ENCODE results near the gene CSNK1E.
"Not testable (repeated sequence)": the region's sequence is repeated elsewhere in the genome, so short reads cannot be mapped to it uniquely, and the experiment has no call there.

CSNK1E gene

DNA sequence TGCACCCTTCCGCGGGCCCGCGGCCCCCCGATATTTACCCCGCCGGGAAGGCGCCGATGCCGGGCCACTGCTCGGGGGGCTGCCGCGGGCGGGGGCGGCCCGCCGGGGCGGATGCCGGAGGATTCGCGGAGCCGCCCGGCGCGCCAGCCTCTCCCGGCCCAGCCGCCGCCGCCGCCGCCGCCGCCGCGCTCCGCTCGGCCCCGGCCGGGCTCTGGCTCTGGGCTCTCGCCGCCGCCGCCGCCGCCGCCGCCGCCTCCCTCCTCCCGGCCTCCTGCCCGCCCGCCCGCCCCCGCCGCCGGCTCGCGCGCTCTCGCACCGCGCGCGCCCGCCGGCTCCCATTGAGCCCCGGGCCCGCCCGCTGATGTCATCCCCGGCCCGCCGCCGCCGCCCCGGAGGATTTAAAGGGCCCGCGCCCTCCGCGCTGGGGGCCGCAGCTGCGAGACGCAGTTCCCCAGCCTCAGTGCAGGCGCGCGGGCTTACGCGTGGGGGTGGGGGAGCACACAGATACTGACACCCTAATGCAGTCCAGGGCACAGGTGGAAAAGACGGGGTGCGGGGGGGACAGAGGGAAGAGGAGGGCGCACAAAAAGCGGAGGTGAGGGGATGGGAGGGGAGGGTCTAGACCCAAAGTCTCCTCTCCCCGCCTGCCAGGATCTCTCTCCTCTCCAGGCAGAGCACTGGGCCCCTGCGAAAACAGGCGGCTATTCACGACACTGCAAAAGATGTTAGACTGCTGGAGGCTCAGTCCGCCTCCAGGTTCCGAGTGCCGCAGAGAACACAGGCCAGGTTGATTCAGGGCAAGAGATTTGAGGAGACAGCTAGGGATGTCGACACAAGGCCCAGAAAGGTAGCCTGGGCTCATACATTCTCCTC, at the start of gene CSNK1E:
Gene CSNK1E, minus strand, starts transcription at position 312 of the 873 bp plus-strand sequence. CDS start 3,276 bp downstream, outside the sequence.
- H3K27ac ChIP-seq = peak within 1 kb of the TSS; percentile 84
- H3K9ac ChIP-seq = peak within 1 kb of the TSS; percentile 73
- no peaks in the 10 kb centered on the region for H3K27me3 ChIP-seq (ENCODE audit: control insufficient read depth, insufficient read depth, low read length)
- peak within 1 kb of the TSS; percentile 93 for H3K4me2 ChIP-seq (ENCODE audit: low read length)
- no peaks in the 10 kb centered on the region for H3K36me3 ChIP-seq (ENCODE audit: control insufficient read depth, insufficient read depth, low read length)
- TF ChIP-seq, protein P1, sequence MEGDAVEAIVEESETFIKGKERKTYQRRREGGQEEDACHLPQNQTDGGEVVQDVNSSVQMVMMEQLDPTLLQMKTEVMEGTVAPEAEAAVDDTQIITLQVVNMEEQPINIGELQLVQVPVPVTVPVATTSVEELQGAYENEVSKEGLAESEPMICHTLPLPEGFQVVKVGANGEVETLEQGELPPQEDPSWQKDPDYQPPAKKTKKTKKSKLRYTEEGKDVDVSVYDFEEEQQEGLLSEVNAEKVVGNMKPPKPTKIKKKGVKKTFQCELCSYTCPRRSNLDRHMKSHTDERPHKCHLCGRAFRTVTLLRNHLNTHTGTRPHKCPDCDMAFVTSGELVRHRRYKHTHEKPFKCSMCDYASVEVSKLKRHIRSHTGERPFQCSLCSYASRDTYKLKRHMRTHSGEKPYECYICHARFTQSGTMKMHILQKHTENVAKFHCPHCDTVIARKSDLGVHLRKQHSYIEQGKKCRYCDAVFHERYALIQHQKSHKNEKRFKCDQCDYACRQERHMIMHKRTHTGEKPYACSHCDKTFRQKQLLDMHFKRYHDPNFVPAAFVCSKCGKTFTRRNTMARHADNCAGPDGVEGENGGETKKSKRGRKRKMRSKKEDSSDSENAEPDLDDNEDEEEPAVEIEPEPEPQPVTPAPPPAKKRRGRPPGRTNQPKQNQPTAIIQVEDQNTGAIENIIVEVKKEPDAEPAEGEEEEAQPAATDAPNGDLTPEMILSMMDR (IDR thresholded peaks at IDR 0.05) = no peak
- peak within 1 kb of the TSS; percentile 97 for H2AFZ ChIP-seq
- H3K79me2 ChIP-seq = no peaks in the 10 kb centered on the region
- no peaks in the 10 kb centered on the region for H3K4me1 ChIP-seq
- H3K4me3 ChIP-seq (ENCODE audit: low read depth, low read length) = peak within 1 kb of the TSS; percentile 90
- H3K9me3 ChIP-seq (ENCODE audit: control insufficient read depth, low read length) = no peaks in the 10 kb centered on the region

DNA sequence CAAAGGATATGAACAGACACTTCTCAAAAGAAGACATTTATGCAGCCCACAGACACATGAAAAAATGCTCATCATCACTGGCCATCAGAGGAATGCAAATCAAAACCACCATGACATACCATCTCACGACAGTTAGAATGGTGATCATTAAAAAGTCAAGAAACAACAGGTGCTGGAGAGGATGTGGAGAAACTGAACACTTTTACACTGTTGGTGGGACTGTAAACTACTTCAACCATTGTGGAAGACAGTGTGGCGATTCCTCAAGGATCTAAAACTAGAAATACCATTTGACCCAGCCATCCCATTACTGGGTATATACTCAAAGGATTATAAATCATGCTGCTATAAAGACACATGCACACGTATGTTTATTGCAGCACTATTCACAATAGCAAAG, 48.6 kb upstream of the CSNK1E start:
- H3K4me1 ChIP-seq; H3K9ac ChIP-seq; H3K9me3 ChIP-seq (ENCODE audit: control insufficient read depth, low read length); H3K27me3 ChIP-seq (ENCODE audit: control insufficient read depth, insufficient read depth, low read length); H3K27ac ChIP-seq; H3K79me2 ChIP-seq; H2AFZ ChIP-seq; H3K4me3 ChIP-seq (ENCODE audit: low read depth, low read length); H3K4me2 ChIP-seq (ENCODE audit: low read length); H3K36me3 ChIP-seq (ENCODE audit: control insufficient read depth, insufficient read depth, low read length): not testable (repeated sequence)

DNA sequence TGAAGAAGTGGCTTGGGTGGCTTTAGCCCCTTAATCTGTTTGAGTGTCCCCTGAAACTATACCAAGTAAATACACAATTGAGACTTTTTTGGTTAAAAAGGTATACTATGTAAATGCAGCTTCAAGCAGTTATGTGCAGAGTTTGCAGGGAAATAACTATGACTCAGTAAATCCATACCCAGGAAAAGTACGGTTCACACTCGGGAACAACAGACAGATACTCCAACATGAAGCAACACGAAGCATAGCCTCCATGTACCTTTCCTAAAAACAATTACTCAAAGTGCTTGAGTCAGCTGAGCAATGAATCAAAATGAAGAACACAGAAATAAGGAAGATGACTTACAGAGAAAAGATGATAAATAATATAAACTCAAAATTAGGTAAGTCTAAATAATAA, 47.9 kb upstream of the CSNK1E start:
- not testable (repeated sequence) for H3K36me3 ChIP-seq (ENCODE audit: control insufficient read depth, insufficient read depth, low read length); H3K27me3 ChIP-seq (ENCODE audit: control insufficient read depth, insufficient read depth, low read length); H3K9me3 ChIP-seq (ENCODE audit: control insufficient read depth, low read length); H2AFZ ChIP-seq; H3K9ac ChIP-seq; H3K79me2 ChIP-seq; H3K4me2 ChIP-seq (ENCODE audit: low read length); H3K27ac ChIP-seq; H3K4me1 ChIP-seq; H3K4me3 ChIP-seq (ENCODE audit: low read depth, low read length)

DNA sequence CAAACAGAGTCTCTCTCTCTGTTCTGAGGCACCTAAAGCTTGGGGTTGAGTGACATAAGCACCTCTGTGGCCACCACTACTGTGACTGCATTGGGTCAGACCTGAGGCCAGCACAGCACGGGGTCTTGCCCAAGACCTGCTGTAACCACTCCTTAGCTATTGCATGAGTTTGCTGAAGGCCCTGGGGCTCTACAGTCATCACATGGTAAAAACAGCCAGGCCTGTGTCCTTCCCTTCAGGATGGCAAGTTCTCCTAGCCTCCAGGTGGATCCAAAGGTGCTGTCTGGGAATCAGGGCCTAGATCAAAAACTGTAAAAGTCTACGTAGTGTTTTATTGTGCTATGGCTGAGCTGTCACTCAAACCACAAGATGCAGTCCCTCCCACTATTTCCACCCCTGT, 43.3 kb upstream of the CSNK1E start:
- not testable (repeated sequence) for H3K4me1 ChIP-seq, H3K27ac ChIP-seq

DNA sequence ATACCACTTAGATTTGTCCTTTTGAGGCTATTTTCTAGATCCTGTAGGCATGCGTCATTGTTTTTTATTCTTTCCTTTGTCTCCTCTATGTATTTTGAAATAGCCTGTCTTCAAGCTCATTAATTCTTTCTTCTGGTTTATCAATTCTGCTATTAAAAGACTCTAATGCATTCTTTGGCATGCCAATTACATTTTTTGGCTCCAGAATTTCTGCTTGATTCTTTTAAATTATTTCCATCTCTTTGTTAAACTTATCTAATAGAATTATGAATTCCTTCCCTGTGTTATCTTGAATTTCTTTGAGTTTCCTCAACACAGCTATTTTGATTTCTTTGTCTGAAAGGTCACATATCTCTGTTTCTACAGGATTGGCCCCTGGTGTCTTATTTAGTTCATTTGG, 42.6 kb upstream of the CSNK1E start:
- H3K9ac ChIP-seq; H3K27ac ChIP-seq; H3K4me3 ChIP-seq (ENCODE audit: low read depth, low read length); H3K4me2 ChIP-seq (ENCODE audit: low read length); H3K9me3 ChIP-seq (ENCODE audit: control insufficient read depth, low read length); H3K27me3 ChIP-seq (ENCODE audit: control insufficient read depth, insufficient read depth, low read length); H2AFZ ChIP-seq; H3K4me1 ChIP-seq; H3K79me2 ChIP-seq; H3K36me3 ChIP-seq (ENCODE audit: control insufficient read depth, insufficient read depth, low read length): not testable (repeated sequence)

More for the DNA sequence above, 43.3 kb upstream of the CSNK1E start:
- H3K4me3 ChIP-seq (ENCODE audit: low read depth, low read length); H3K9ac ChIP-seq; H3K9me3 ChIP-seq (ENCODE audit: control insufficient read depth, low read length); H2AFZ ChIP-seq; H3K4me2 ChIP-seq (ENCODE audit: low read length); H3K27me3 ChIP-seq (ENCODE audit: control insufficient read depth, insufficient read depth, low read length); H3K36me3 ChIP-seq (ENCODE audit: control insufficient read depth, insufficient read depth, low read length); H3K79me2 ChIP-seq: not testable (repeated sequence)

DNA sequence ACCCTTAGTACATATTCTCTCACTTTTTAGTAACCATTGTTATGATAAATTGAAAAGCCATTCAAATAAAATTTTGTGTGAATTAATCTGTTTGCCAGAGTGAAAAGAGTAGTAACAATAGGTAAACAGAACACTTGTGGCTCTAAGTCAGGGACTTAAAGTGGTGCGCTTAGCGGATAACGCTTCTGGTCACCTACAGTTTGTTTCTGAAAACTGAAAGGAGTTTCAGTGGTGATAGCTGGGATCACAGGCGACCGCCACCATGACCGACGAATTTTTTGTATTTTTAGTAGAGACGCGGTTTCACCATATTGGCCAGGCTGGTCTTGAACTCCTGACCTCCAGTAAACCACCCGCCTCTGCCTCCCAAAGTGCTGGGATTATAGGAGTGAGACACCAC, 40.7 kb upstream of the CSNK1E start:
- not testable (repeated sequence) for H3K4me2 ChIP-seq (ENCODE audit: low read length); H2AFZ ChIP-seq; H3K9ac ChIP-seq; H3K4me1 ChIP-seq; H3K27me3 ChIP-seq (ENCODE audit: control insufficient read depth, insufficient read depth, low read length); H3K9me3 ChIP-seq (ENCODE audit: control insufficient read depth, low read length); H3K79me2 ChIP-seq; H3K27ac ChIP-seq; H3K36me3 ChIP-seq (ENCODE audit: control insufficient read depth, insufficient read depth, low read length); H3K4me3 ChIP-seq (ENCODE audit: low read depth, low read length)

DNA sequence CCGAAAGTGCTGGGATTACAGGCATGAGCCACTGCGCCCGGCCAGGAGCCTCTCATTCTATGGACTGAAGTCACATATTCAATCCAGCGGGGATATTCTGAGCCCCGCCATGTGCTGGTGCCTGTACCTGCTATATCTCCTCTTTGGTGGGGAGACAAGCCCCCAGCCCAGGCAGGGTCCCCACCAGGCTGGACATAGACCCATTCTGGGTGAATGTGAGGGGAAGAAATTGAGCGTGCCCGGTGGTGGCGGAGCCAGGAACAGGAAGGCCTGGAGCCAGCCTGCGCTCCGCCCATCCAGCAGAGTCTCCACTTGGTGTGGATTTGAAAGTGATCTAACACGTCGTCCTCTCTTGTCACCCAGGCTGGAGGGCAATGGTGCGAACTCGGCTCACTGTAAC, 38.0 kb upstream of the CSNK1E start:
- no peak overlapping the region for H3K4me3 ChIP-seq (ENCODE audit: low read depth, low read length)
- no peaks in the 10 kb centered on the region for H3K79me2 ChIP-seq
- H3K4me2 ChIP-seq (ENCODE audit: low read length) = no peak overlapping the region
- H2AFZ ChIP-seq = no peak overlapping the region
- no peak overlapping the region for H3K9ac ChIP-seq
- no peaks in the 10 kb centered on the region for H3K4me1 ChIP-seq
- TF ChIP-seq, protein P1 (IDR thresholded peaks at IDR 0.05) = no peak
- H3K9me3 ChIP-seq (ENCODE audit: control insufficient read depth, low read length) = no peaks in the 10 kb centered on the region
- H3K27me3 ChIP-seq (ENCODE audit: control insufficient read depth, insufficient read depth, low read length) = no peaks in the 10 kb centered on the region
- no peak overlapping the region for H3K27ac ChIP-seq
- no peaks in the 10 kb centered on the region for H3K36me3 ChIP-seq (ENCODE audit: control insufficient read depth, insufficient read depth, low read length)
